GM12872 (cell line): ENCODE results near the gene SRP72.

ENCODE experiments used
- TF ChIP-seq, protein P1 (sequence below): IDR thresholded peaks from 3 replicates; pipeline ENCODE4 v1.5.1; 2011; ENCODE audit warnings: low read depth, mild to moderate bottlenecking, low read length, moderate library complexity; ENCODE audit not compliant: insufficient read depth

The SRP72 gene

DNA sequence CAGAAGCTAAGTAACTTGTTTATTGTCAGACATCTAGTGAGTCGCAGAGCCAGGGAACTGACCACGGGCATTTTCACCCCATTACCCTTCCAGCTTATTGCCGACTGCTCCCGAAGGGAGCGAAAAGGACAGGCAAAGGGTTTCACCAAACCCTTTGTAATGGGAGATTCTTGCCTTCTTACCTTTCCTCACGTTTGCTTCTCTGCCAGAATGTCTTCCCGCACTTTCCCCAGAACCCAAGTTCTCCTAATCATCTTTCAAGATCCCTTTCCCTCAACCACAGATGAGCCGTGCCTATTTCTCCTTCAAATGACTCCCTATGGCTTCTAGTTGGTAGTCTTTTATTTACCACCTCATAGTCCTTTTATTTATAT lies 520 bp upstream of the SRP72 start:
- TF ChIP-seq, protein P1, sequence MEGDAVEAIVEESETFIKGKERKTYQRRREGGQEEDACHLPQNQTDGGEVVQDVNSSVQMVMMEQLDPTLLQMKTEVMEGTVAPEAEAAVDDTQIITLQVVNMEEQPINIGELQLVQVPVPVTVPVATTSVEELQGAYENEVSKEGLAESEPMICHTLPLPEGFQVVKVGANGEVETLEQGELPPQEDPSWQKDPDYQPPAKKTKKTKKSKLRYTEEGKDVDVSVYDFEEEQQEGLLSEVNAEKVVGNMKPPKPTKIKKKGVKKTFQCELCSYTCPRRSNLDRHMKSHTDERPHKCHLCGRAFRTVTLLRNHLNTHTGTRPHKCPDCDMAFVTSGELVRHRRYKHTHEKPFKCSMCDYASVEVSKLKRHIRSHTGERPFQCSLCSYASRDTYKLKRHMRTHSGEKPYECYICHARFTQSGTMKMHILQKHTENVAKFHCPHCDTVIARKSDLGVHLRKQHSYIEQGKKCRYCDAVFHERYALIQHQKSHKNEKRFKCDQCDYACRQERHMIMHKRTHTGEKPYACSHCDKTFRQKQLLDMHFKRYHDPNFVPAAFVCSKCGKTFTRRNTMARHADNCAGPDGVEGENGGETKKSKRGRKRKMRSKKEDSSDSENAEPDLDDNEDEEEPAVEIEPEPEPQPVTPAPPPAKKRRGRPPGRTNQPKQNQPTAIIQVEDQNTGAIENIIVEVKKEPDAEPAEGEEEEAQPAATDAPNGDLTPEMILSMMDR, result no peak

DNA sequence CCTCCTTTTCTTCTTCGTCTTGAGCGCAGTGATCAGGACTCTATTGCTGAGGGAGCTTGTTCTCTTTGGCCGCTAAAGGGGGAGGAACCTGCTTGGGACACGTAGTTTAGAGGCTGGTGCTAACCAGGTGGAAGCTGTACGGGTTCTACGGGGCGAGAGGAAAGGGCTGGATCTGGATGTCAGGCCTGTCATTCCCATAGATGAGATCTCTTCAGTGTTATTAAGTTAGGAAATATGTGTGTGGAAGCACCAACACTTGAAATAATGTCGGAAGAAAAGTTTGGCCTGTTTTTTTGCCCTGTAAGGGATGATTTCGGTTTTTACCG lies 643 bp downstream of the SRP72 start:
- TF ChIP-seq, protein P1, result no peak

DNA sequence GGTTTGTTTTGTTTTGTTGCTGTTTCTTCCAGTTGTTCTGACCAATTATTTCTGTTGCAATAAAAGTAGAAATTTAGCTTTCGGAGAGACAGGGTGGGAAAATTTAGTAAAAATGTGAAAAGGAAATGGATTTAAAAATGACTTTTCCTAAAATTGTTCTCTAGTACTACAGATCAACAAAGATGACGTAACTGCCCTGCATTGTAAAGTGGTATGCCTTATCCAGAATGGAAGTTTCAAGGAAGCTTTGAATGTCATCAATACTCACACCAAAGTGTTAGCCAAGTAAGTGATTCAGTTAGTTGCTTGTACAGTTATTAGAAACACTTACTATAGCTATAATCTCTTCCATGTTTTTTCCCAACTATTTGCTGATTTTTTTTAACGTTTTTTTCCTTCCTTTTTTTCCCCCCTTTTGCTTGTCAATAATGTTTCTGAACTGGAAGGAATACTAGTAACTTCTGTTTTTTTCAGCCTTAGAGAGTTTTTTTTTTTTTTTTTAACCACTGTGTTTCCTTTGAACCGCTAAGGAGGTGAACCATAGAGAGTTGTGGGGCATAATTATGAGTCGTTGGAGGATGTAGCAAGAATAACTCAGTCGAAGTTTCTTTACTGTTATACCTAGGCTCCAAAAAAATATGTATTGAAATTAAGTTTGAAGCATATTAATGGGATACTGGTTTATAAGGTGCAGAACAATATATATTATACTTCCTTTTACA lies 2.2 kb downstream of the SRP72 start:
- TF ChIP-seq, protein P1, result no peak

DNA sequence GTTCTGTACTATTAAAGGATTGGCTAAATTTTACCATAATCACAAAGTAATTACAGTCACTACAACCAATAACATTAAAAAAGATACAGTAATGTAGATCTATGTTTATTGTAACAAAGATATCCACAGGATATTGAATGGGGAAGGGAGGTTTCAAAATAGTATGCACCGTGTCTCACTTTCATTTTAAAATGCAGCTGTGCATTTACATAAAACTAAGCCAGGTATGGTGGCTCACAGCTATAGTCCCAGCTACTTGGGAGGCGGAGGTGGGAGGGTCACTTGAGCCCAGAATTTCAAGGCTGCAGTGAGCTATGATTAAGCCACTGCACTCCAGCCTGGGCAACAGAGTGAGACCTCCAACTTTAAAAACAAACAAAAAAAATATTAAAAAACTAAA lies 8.5 kb downstream of the SRP72 start:
- TF ChIP-seq, protein P1, result no peak

DNA sequence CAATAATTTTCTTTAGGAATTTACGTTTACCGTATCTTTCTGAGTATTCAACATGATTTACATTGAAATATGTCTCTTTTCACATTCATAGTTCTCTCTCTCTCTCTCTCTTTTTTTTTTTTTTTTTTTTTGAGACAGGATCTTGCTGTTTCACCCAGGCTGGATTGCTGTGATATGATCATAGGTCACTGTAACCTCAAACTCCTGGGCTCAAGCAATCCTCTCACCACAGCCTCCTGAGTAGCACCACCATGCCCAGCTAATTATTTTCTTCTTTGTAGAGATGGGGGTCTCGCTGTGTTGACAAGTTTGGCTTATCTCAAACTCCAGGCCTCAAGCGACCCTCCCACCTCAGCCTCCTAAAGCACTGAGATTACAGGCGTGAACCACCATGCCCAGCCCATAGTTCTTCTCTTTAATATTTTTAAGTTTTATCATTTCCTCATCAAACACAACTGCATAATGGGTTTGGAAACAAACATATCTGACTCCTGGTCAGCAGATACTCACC lies 9.8 kb downstream of the SRP72 start:
- TF ChIP-seq, protein P1, result no peak

DNA sequence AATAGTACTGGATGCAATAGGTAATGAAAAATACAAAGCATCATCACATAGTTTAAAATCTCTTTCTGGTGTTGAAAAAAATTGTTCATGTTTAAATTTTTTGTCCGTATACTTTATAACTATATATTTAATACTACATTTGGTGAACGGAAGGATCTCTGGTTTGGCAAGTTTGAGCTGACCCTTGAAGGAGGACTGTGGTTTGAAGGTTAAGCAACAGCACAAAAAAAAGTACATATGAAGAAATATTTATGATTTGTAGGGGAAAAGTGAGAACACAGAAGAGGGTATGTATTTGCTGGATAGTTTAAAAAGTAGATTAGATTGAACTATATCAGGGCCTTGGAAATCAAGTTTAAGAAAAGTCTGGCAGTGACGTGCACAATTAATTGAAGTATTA lies 13.3 kb downstream of the SRP72 start:
- TF ChIP-seq, protein P1, result no peak

DNA sequence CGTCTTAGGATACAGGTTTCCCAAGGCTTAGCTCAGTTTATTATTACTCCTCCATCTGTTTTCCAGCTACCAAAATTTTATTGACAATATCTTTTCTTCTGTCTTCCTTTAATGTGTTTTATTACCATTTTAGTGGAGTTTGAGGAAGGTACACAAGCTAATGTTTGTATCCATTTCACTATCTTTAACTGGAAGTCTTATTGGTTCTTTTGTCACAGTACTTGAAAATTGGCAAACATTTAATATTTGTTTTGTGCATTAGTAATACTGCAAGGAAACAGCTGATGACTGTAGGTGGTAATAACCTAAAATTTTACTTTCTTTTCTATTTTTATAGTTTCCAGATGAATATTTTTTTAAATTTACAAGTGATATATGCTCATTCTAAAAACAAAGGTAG lies 28.8 kb downstream of the SRP72 start:
- TF ChIP-seq, protein P1, result no peak
